Measurements from ENCODE around the gene FADS2.

FADS2 gene

DNA sequence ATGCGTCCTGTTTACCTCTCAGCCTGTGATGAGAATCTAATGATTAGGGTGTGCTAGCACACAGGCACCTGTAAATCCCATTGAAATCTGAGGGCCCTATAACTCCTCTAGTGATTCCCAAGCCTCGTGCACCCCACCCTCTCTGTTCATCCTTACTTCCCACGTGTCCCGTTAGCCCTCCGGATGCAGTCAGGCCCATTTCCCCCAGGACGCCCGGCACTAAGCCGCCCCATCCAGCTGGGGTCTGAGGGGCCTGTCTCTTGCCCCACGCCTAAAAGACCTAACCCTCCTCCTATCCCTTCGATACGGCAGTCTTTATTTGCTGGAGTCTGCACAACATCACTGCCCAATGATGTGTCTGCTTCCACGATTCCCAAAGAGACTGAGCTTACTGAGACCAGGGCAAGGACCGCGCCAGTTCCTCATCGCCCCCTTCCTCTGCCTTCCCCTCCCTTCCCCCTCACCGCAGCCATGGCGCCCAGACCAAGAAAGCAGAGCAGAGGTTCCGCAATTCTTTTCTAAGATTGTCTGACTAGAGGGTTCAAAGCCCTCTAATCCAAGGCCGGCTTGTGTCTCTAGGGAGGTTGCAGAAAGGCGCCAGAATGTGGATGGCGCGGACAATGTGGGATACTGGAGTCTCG, 1.1 kb upstream of the FADS2 start:
- no peak for DNase-seq

DNA sequence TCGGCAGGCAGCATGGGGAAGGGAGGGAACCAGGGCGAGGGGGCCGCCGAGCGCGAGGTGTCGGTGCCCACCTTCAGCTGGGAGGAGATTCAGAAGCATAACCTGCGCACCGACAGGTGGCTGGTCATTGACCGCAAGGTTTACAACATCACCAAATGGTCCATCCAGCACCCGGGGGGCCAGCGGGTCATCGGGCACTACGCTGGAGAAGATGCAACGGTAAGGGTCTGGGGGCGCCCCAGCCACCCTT, 204 bp downstream of the FADS2 start:
- DNase-seq, result no peak

DNA sequence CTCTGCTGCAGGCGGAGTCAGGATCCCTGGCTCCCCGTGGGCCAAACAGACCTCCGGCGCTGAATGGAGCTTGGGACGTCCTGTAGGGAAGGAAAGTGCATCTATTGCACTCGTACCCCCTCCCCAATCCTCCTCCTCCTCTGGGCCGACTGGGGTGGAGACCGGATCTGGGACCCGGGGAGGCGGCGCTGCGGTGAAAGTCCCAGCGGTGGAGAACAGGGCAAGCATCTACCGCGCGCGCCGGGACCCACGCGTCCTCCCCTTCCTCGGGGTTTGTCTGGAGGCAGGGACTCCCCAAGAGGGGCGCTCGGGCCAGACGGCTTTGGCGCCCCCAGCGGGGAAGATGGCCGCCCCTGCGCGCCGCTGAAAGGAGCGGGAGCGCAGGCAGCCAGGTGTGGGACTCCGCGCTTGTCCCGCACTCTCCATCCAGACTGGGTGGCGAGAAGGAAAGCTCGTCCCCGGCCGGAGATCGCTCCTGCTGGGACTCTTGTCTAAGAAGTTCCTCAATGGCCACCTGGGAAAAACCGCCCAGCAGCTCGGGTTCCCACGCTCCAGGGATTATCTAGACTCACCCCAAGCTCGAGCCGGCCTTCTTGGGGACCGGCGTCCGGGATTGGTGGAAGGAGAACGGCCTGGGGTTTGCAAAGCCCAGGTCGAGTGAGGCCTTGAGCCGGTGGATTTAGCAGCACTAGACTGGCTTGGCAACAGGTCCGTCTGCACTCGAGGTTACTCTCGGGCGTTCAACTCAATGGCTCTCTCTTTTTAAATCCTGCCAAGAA, 718 bp downstream of the FADS2 start:
- DNase-seq, result peak; percentile 26 to 43

GRCh38 chr11:61829806-61830205, 1.7 kb downstream of the FADS2 start:
- DNase-seq, result no peak

- DNase-seq, result no peak
Measured at GRCh38 chr11:61830237-61831105, 2.4 kb downstream of the FADS2 start.

DNA sequence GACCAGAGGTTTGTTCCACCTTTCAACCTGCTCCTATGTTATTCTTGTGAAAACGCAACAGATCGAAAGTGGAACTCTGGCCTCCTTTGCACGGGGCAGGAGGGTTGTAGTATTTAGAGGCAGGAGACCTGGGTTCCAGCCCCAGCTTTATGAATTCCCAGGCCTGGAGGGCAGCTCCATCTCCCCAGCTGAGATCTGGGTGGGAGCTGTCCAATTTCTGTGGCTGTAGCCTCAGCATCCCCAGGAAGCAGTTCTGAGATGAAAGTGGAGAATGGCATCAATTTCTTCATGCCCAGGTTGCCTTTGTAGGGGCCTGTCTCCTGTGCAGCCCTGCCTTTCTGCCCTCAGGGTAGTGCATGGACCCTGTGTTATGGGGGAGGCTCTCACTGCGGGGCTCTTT, 4.1 kb downstream of the FADS2 start:
- DNase-seq, result no peak

GRCh38 chr11:61832754-61833153, 4.7 kb downstream of the FADS2 start:
- no peak for DNase-seq

DNA sequence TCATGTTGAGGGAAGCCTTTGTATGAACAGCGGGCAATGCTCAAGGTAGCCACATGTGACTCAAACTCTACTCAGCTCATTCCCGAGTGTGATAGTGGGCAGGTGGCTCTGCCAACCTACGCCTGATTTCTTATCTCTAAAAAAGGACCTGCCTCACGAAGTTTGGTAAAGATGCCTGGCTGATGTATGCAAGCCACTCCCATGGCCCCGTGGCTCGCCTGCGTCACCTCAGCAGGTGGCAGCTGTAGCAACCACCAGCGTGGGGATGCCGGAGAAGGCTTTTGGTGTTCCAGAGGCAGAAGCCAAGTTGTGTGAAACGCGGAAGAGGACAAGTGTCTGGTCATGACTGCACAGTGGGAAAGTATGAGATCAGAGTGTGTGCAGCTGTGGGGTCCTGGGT, 5.4 kb downstream of the FADS2 start:
- no peak for DNase-seq

GRCh38 chr11:61833926-61834277, 5.8 kb downstream of the FADS2 start:
- no peak for DNase-seq

DNA sequence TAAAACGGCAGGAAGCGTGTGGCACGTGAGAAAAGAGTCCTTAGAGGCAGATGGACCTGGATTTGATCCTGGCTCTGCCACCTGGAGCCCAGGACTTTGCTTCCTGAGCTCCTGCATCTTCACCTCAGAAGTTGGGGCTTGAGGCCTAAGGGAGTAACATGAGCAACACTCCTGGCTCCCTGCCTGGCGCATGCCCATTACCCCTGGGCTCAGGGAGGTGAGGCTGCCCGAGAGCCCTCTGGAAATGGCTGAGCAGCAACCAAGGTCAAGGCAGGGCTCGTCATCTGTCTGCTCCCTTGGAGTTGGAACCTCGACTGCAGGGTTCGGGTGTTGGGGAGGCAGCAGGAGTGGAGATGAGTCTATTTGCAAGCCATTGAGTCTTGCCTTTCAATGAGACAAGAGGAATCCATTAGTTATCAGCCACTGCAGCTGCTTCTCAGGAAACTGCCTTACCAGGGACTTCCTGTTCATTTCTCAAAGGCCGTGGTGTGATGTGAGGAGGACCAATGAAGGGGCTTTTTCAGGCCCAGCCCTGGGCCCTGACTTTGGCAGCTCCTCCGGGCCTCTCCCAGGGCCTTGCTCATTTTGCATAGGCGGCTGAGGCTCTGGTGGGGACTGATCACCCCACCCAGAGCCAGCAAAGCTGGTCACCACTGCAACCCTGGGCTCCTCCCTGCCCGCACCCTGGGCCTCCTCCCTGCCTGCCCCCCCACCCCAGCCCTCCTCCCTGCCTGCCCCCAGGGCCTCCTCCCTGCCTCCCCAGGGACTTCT, 6.4 kb downstream of the FADS2 start:
- peak; percentile 21 to 39 for DNase-seq

DNA sequence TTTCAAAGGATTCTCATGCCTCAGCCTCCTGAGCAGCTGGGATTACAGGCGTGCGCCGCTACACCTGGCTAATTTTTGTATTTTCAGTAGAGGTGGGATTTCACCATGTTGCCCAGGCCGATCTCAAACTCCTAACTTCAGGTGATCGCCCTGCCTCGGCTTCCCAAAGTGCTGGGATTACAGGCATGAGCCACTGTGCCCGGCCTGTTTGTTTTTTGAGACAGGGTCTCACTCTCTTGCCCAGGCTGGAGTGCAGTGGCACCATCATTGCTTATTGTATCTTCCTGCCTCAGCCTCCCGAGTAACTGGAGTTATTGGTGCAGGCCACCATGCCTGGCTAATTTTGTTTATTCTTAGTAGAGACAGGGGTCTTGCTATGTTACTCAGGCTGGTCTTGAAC, 8.1 kb downstream of the FADS2 start:
- no peak for DNase-seq

DNA sequence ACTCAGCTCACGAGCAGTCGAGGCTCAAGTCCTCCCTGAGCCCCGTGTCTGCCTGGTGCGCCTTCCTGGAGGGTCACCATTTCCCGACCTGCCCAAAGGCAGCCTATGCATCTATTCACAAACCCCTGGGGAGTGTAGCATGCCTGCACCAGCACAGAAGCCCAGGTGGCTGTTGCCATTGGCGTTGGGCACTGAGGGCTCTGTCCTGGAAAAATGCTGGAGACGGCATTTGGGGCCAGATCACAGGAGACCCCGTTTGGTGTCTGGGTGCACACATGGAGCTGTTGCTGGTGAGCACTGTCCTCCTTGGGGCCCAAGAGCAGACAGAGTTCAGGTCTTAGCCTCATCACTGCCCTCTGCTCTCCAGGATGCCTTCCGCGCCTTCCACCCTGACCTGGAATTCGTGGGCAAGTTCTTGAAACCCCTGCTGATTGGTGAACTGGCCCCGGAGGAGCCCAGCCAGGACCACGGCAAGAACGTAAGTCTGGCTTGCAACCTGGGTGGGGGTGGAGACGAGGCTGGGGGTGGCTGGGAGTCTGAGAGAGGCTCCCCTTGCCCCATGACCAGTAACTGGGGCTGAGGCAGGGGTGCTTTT, 9.4 kb downstream of the FADS2 start:
- no peak for DNase-seq

- no peak for DNase-seq
Measured at GRCh38 chr11:61838501-61838900, 10.4 kb downstream of the FADS2 start.

DNA sequence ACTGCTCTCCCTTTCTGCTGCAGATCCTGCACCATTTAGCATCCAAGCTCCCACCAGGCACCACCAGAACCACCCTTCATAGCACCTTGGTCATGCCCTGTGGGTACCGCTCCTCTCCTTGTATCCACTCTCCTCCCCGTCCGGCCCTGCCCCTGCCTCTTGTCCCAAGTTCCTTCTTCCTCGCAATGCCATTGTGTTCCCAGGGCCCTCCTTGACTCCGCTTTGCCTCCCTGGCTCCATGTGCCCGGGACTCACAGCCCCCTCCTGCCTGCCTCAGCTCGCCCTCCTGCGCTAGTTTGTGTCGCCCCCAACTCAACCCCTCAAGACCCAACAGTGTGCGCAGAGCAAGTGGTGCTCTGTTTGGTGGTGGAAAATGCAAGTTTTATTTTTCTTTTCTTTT, 10.8 kb downstream of the FADS2 start:
- DNase-seq, result no peak

- no peak for DNase-seq
Measured at GRCh38 chr11:61839742-61840141, 11.6 kb downstream of the FADS2 start.

DNA sequence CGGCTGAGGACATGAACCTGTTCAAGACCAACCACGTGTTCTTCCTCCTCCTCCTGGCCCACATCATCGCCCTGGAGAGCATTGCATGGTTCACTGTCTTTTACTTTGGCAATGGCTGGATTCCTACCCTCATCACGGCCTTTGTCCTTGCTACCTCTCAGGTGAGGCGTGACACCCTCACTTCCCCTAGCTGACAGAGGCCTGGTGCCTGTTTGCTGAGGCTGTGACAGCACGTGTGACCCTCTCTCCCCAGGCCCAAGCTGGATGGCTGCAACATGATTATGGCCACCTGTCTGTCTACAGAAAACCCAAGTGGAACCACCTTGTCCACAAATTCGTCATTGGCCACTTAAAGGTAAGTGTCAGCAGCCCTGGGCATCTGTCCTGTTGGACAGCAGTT, 12.3 kb downstream of the FADS2 start:
- DNase-seq, result no peak

- DNase-seq, result no peak
Measured at GRCh38 chr11:61841636-61842527, 13.8 kb downstream of the FADS2 start.

DNA sequence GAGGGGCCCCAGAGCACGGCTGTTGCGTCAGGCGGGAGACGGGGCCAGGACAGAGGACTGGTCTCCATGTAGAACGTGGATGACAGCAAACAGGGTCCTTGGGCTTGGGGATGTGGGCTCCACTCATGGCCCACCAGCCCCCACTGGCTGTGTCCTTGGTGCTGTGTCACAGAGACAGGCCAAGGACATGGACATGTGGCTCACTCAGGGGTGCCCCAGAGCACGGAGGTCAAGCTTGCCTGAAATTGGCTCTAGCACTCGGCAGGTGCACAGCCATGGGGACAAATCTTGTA, 14.4 kb downstream of the FADS2 start:
- DNase-seq, result no peak

- no peak for DNase-seq
Measured at GRCh38 chr11:61844909-61845565, 16.9 kb downstream of the FADS2 start.

GRCh38 chr11:61846362-61847020, 18.4 kb downstream of the FADS2 start:
- no peak for DNase-seq

Data from stimulated activated CD4-positive, alpha-beta T cell treated with anti-CD3 and anti-CD28 coated beads, Interleukin-2, amount 100 ng/mL, for 24 hours (primary cell).